ENCODE data around the gene PRKN. TPM values are rescaled to one million over a fixed set of nuclear protein-coding genes. Genes with fewer than 3 reads are reported as not detected.

The PRKN gene
- total and polyA plus RNA-seq, 2 experiments from 2014 or later: 11.7 to 28.1 TPM

- no peak for TF ChIP-seq CTCF (IDR thresholded peaks at IDR 0.05; ENCODE audit: low read depth, low read length)
- no peak for DNase-seq (ENCODE audit: low read depth in 1 of 2, low spot score in 1 of 2)
- H3K4me3 ChIP-seq: no peak overlapping the region
- no peaks in the 10 kb centered on the region for H3K27me3 ChIP-seq
- no peaks in the 10 kb centered on the region for H3K36me3 ChIP-seq
- H3K27ac ChIP-seq: no peak overlapping the region
- H3K9me3 ChIP-seq (ENCODE audit: low read depth): no peaks in the 10 kb centered on the region
- no peaks in the 10 kb centered on the region for H3K4me1 ChIP-seq (ENCODE audit: low read depth)
Measured at GRCh38 chr6:161487217-161487531, 1240.4 kb downstream of the PRKN start.

GRCh38 chr6:161486361-161487216, 1241.0 kb downstream of the PRKN start:
- Histone ChIP-seq H3K27ac (no peak overlapping the region), H3K9me3 (ENCODE audit: low read depth) (no peaks in the 10 kb centered on the region), H3K36me3 (no peaks in the 10 kb centered on the region), H3K4me1 (ENCODE audit: low read depth) (no peaks in the 10 kb centered on the region), H3K27me3 (no peaks in the 10 kb centered on the region), H3K4me3 (no peak overlapping the region)
- TF ChIP-seq CTCF (IDR thresholded peaks at IDR 0.05; ENCODE audit: low read depth, low read length): no peak
- peak; percentile 36 to 50 for DNase-seq (ENCODE audit: low read depth in 1 of 2, low spot score in 1 of 2)

- Histone ChIP-seq H3K9me3 (ENCODE audit: low read depth) (no peaks in the 10 kb centered on the region), H3K27me3 (no peaks in the 10 kb centered on the region), H3K36me3 (no peaks in the 10 kb centered on the region), H3K4me3 (no peak overlapping the region), H3K4me1 (ENCODE audit: low read depth) (no peaks in the 10 kb centered on the region), H3K27ac (no peak overlapping the region)
- no peak for TF ChIP-seq CTCF (IDR thresholded peaks at IDR 0.05; ENCODE audit: low read depth, low read length)
- no peak for DNase-seq (ENCODE audit: low read depth in 1 of 2, low spot score in 1 of 2)
Measured at GRCh38 chr6:161482517-161482858, 1245.1 kb downstream of the PRKN start.

- DNase-seq (ENCODE audit: low read depth in 1 of 2, low spot score in 1 of 2): no peak
- no peak for TF ChIP-seq CTCF (IDR thresholded peaks at IDR 0.05; ENCODE audit: low read depth, low read length)
- no peaks in the 10 kb centered on the region for H3K4me1 ChIP-seq (ENCODE audit: low read depth)
- H3K27ac ChIP-seq: no peak overlapping the region
- H3K36me3 ChIP-seq: no peaks in the 10 kb centered on the region
- no peaks in the 10 kb centered on the region for H3K9me3 ChIP-seq (ENCODE audit: low read depth)
- H3K27me3 ChIP-seq: no peaks in the 10 kb centered on the region
- H3K4me3 ChIP-seq: no peak overlapping the region
Measured at GRCh38 chr6:161481786-161482516, 1245.6 kb downstream of the PRKN start.

GRCh38 chr6:161480421-161481155, 1247.0 kb downstream of the PRKN start:
- no peak for TF ChIP-seq CTCF (IDR thresholded peaks at IDR 0.05; ENCODE audit: low read depth, low read length)
- Histone ChIP-seq H3K36me3 (no peaks in the 10 kb centered on the region), H3K9me3 (ENCODE audit: low read depth) (no peaks in the 10 kb centered on the region), H3K4me3 (no peak overlapping the region), H3K4me1 (ENCODE audit: low read depth) (no peaks in the 10 kb centered on the region), H3K27me3 (no peaks in the 10 kb centered on the region), H3K27ac (no peak overlapping the region)
- DNase-seq (ENCODE audit: low read depth in 1 of 2, low spot score in 1 of 2): no peak
